ENCODE measurements around the gene PCNT.
A peak's percentile ranks its signal among the peaks of the same experiment; 100 is the strongest.

PCNT gene

DNA sequence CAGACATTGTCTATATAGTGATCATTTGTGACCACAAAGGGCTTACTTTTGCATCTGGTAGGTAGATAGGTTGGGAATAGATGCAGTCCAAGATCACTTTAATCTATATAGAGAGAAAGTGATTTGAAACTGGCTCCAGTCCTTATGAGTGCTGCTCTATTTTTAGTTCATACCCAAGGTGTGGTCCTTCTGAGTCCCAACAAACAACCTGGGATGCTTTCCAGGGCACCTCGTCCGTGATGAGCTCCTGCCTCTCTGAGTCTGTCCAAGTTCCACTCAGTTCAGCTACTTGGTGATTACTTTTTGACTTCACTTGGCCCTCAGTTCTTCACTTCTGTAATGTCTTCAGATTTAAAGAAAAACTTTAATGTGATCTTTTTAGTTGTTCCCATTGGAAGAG is 155.0 kb downstream of the PCNT start:
- no peak for DNase-seq (ENCODE audit: low spot score)
- H3K23ac ChIP-seq (ENCODE audit: low read depth, low read length, poor library complexity) = no peak overlapping the region
- H2AK5ac ChIP-seq (ENCODE audit: low read depth, low read length) = no peak overlapping the region
- H4K8ac ChIP-seq (ENCODE audit: low read depth, low read length) = no peak overlapping the region
- H4K91ac ChIP-seq (ENCODE audit: low read depth, low read length, poor library complexity) = no peak overlapping the region
- no peaks in the 10 kb centered on the region for H3K27me3 ChIP-seq (ENCODE audit: control insufficient read depth in 3 of 3, insufficient read depth in 3 of 3, low read depth in 1 of 3, low read length in 3 of 3)
- WGBS, 2 donors (ENCODE audit: extremely low coverage in 2 of 2, insufficient read length in 2 of 2, insufficient replicate concordance in 1 of 2) = no CpG with 5 or more reads among the region's 2 CpGs
- H3K18ac ChIP-seq (ENCODE audit: low read length) = no peak overlapping the region
- H2BK15ac ChIP-seq (ENCODE audit: low read length) = no peak overlapping the region
- H3K4ac ChIP-seq (ENCODE audit: low read length) = no peak overlapping the region
- no peak overlapping the region for H2BK5ac ChIP-seq (ENCODE audit: low read length)
- H2BK12ac ChIP-seq (ENCODE audit: low read length) = no peak overlapping the region
- no peaks in the 10 kb centered on the region for H3K9me3 ChIP-seq (replicated peaks in 1 of 2; ENCODE audit: control insufficient read depth in 2 of 2, insufficient read depth in 1 of 2, low read depth in 1 of 2, low read length in 2 of 2)
- no peak overlapping the region for H3K14ac ChIP-seq (ENCODE audit: low read length)
- H3K4me3 ChIP-seq (ENCODE audit: low read length in 2 of 2) = no peak overlapping the region
- H2AFZ ChIP-seq (ENCODE audit: low read length) = no peak overlapping the region
- H3K36me3 ChIP-seq (replicated peaks in 1 of 2; ENCODE audit: control insufficient read depth in 2 of 2, insufficient read depth in 2 of 2, low read length in 2 of 2) = peaks cover 2 to 59% of the 10 kb centered on the region in 2 donors
- H3K4me1 ChIP-seq (ENCODE audit: control insufficient read depth in 2 of 2, insufficient read depth in 1 of 2, low read depth in 1 of 2, low read length in 2 of 2) = peaks cover 0 to 3% of the 10 kb centered on the region in 2 donors
- no peak overlapping the region for H3K9ac ChIP-seq (ENCODE audit: low read depth, low read length, poor library complexity)
- H3K4me2 ChIP-seq (ENCODE audit: insufficient read depth, low read length, poor library complexity, severe bottlenecking) = no peak overlapping the region
- no peak overlapping the region for H2BK120ac ChIP-seq (ENCODE audit: low read depth, low read length)
- H3K27ac ChIP-seq (replicated peaks; ENCODE audit: low read length) = no peak overlapping the region
- H3K79me1 ChIP-seq (ENCODE audit: low read depth, low read length) = peaks cover 7% of the 10 kb centered on the region

DNA sequence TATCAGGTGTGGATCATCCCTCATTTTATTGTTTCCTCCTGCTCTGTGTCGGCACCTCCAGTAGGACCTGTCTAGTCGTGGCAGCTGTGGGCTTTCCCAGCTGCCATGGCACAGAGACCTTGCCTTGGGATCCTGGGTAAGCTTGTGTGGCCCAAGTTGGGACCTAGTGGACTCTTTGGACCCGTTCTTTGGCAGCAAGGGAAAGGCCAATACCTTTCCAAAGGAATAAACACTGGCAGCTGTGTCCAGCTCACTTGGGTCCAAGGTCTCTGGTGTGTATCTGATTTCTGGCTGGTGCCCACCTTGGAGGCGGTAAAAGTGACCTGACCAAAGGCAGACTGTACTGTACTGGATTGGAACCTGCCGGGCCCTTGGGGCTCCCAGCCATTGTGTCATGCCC is 156.5 kb downstream of the PCNT start:
- Histone ChIP-seq H3K4ac (ENCODE audit: low read length) (no peak overlapping the region), H2AFZ (ENCODE audit: low read length) (no peak overlapping the region), H2BK12ac (ENCODE audit: low read length) (no peak overlapping the region), H4K91ac (ENCODE audit: low read depth, low read length, poor library complexity) (no peak overlapping the region), H2BK5ac (ENCODE audit: low read length) (no peak overlapping the region), H2AK5ac (ENCODE audit: low read depth, low read length) (no peak overlapping the region), H4K8ac (ENCODE audit: low read depth, low read length) (no peak overlapping the region), H3K27ac (replicated peaks; ENCODE audit: low read length) (no peak overlapping the region), H3K18ac (ENCODE audit: low read length) (peak overlapping the region; percentile 57), H3K27me3 (ENCODE audit: control insufficient read depth in 3 of 3, insufficient read depth in 3 of 3, low read depth in 1 of 3, low read length in 3 of 3) (no peaks in the 10 kb centered on the region), H2BK120ac (ENCODE audit: low read depth, low read length) (no peak overlapping the region), H3K4me3 (ENCODE audit: low read length in 2 of 2) (no peak overlapping the region), H2BK15ac (ENCODE audit: low read length) (no peak overlapping the region), H3K14ac (ENCODE audit: low read length) (no peak overlapping the region), H3K4me1 (ENCODE audit: control insufficient read depth in 2 of 2, insufficient read depth in 1 of 2, low read depth in 1 of 2, low read length in 2 of 2) (peaks cover 0 to 3% of the 10 kb centered on the region in 2 donors), H3K36me3 (replicated peaks in 1 of 2; ENCODE audit: control insufficient read depth in 2 of 2, insufficient read depth in 2 of 2, low read length in 2 of 2) (peaks cover 2 to 59% of the 10 kb centered on the region in 2 donors), H3K4me2 (ENCODE audit: insufficient read depth, low read length, poor library complexity, severe bottlenecking) (no peak overlapping the region), H3K79me1 (ENCODE audit: low read depth, low read length) (peaks cover 7% of the 10 kb centered on the region), H3K9ac (ENCODE audit: low read depth, low read length, poor library complexity) (no peak overlapping the region), H3K9me3 (replicated peaks in 1 of 2; ENCODE audit: control insufficient read depth in 2 of 2, insufficient read depth in 1 of 2, low read depth in 1 of 2, low read length in 2 of 2) (no peaks in the 10 kb centered on the region), H3K23ac (ENCODE audit: low read depth, low read length, poor library complexity) (no peak overlapping the region)
- WGBS, 2 donors (ENCODE audit: extremely low coverage in 2 of 2, insufficient read length in 2 of 2, insufficient replicate concordance in 1 of 2) = no CpG with 5 or more reads among the region's 5 CpGs
- no peak for DNase-seq (ENCODE audit: low spot score)

DNA sequence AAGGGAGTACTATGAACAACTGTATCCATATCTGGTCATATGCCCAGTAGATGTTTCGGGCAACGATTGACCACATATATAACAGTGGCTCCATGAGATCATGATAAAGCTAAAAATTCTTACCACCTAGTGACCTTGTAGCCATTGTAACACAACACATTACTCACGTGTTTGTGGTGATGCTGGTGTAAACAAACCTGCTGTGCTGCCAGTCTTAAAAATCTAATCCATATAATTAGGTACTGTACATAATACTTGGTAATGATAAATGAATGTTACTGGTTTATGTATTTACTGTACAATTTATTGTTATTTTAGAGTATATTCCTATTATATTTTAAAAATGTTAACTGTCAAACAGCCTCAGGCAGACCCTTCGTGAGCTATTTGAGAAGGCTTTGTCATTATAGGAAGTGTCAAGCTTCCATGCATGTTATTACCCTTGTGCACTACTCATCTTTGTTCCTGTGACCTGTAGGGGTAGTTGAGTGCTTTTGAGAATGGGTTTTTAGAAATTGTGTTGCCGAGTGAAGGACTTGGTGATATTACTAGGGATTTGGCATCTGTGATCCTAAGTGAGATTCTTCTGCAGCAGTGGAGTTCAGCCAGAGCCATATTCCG is 158.4 kb downstream of the PCNT start:
- H4K8ac ChIP-seq (ENCODE audit: low read depth, low read length) = no peak overlapping the region
- H3K4me2 ChIP-seq (ENCODE audit: insufficient read depth, low read length, poor library complexity, severe bottlenecking) = no peak overlapping the region
- H3K4ac ChIP-seq (ENCODE audit: low read length) = no peak overlapping the region
- no peak overlapping the region for H3K23ac ChIP-seq (ENCODE audit: low read depth, low read length, poor library complexity)
- H3K14ac ChIP-seq (ENCODE audit: low read length) = no peak overlapping the region
- peaks cover 7% of the 10 kb centered on the region for H3K79me1 ChIP-seq (ENCODE audit: low read depth, low read length)
- H3K9me3 ChIP-seq (replicated peaks in 1 of 2; ENCODE audit: control insufficient read depth in 2 of 2, insufficient read depth in 1 of 2, low read depth in 1 of 2, low read length in 2 of 2) = no peaks in the 10 kb centered on the region
- H3K27me3 ChIP-seq (ENCODE audit: control insufficient read depth in 3 of 3, insufficient read depth in 3 of 3, low read depth in 1 of 3, low read length in 3 of 3) = no peaks in the 10 kb centered on the region
- no peak overlapping the region for H2BK120ac ChIP-seq (ENCODE audit: low read depth, low read length)
- no peak for DNase-seq (ENCODE audit: low spot score)
- no peak overlapping the region for H3K18ac ChIP-seq (ENCODE audit: low read length)
- H2BK12ac ChIP-seq (ENCODE audit: low read length) = no peak overlapping the region
- H3K27ac ChIP-seq (replicated peaks; ENCODE audit: low read length) = no peak overlapping the region
- no peak overlapping the region for H3K9ac ChIP-seq (ENCODE audit: low read depth, low read length, poor library complexity)
- no peak overlapping the region for H3K4me3 ChIP-seq (ENCODE audit: low read length in 2 of 2)
- H3K36me3 ChIP-seq (replicated peaks in 1 of 2; ENCODE audit: control insufficient read depth in 2 of 2, insufficient read depth in 2 of 2, low read length in 2 of 2) = peaks cover 4 to 64% of the 10 kb centered on the region in 2 donors
- peaks cover 0 to 3% of the 10 kb centered on the region in 2 donors for H3K4me1 ChIP-seq (ENCODE audit: control insufficient read depth in 2 of 2, insufficient read depth in 1 of 2, low read depth in 1 of 2, low read length in 2 of 2)
- no peak overlapping the region for H2AFZ ChIP-seq (ENCODE audit: low read length)
- H2BK15ac ChIP-seq (ENCODE audit: low read length) = no peak overlapping the region
- no peak overlapping the region for H4K91ac ChIP-seq (ENCODE audit: low read depth, low read length, poor library complexity)
- no CpG with 5 or more reads among the region's 6 CpGs for WGBS, 2 donors (ENCODE audit: extremely low coverage in 2 of 2, insufficient read length in 2 of 2, insufficient replicate concordance in 1 of 2)
- no peak overlapping the region for H2AK5ac ChIP-seq (ENCODE audit: low read depth, low read length)
- no peak overlapping the region for H2BK5ac ChIP-seq (ENCODE audit: low read length)

DNA sequence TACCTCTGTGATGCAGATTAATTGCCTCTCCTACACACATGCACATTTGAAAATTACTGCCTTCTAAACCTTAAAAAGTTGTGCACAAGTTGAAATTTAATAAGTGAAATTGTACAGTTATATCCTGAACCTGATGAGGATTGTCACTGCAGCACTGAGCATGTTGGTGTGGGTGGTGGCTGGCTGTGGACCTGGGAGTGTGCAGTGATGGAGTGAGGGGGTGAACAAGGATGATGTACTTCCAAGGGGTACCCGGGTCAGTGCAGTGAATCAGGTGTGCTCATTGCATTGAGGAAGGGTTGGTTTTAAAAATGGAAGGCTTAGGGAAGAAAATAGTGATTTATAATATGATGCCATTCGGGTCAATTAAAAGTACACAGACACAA is 158.9 kb downstream of the PCNT start:
- no peak overlapping the region for H3K9ac ChIP-seq (ENCODE audit: low read depth, low read length, poor library complexity)
- H3K27me3 ChIP-seq (ENCODE audit: control insufficient read depth in 3 of 3, insufficient read depth in 3 of 3, low read depth in 1 of 3, low read length in 3 of 3) = no peaks in the 10 kb centered on the region
- no CpG with 5 or more reads among the region's 2 CpGs for WGBS, 2 donors (ENCODE audit: extremely low coverage in 2 of 2, insufficient read length in 2 of 2, insufficient replicate concordance in 1 of 2)

More for the DNA sequence above, 158.9 kb downstream of the PCNT start:
- Histone ChIP-seq H3K79me1 (ENCODE audit: low read depth, low read length) (peaks cover 7% of the 10 kb centered on the region), H2BK12ac (ENCODE audit: low read length) (no peak overlapping the region), H3K27ac (replicated peaks; ENCODE audit: low read length) (no peak overlapping the region), H3K14ac (ENCODE audit: low read length) (no peak overlapping the region), H3K4me2 (ENCODE audit: insufficient read depth, low read length, poor library complexity, severe bottlenecking) (no peak overlapping the region), H2BK120ac (ENCODE audit: low read depth, low read length) (no peak overlapping the region), H4K91ac (ENCODE audit: low read depth, low read length, poor library complexity) (no peak overlapping the region), H2BK5ac (ENCODE audit: low read length) (no peak overlapping the region), H3K4me3 (ENCODE audit: low read length in 2 of 2) (no peak overlapping the region), H2BK15ac (ENCODE audit: low read length) (no peak overlapping the region), H3K4me1 (ENCODE audit: control insufficient read depth in 2 of 2, insufficient read depth in 1 of 2, low read depth in 1 of 2, low read length in 2 of 2) (peaks cover 0 to 3% of the 10 kb centered on the region in 2 donors), H3K9me3 (replicated peaks in 1 of 2; ENCODE audit: control insufficient read depth in 2 of 2, insufficient read depth in 1 of 2, low read depth in 1 of 2, low read length in 2 of 2) (no peaks in the 10 kb centered on the region), H2AK5ac (ENCODE audit: low read depth, low read length) (no peak overlapping the region), H3K4ac (ENCODE audit: low read length) (no peak overlapping the region), H3K23ac (ENCODE audit: low read depth, low read length, poor library complexity) (no peak overlapping the region), H3K18ac (ENCODE audit: low read length) (no peak overlapping the region), H3K36me3 (replicated peaks in 1 of 2; ENCODE audit: control insufficient read depth in 2 of 2, insufficient read depth in 2 of 2, low read length in 2 of 2) (peaks cover 4 to 66% of the 10 kb centered on the region in 2 donors), H4K8ac (ENCODE audit: low read depth, low read length) (no peak overlapping the region), H2AFZ (ENCODE audit: low read length) (no peak overlapping the region)
- no peak for DNase-seq (ENCODE audit: low spot score)
